Measurements from ENCODE around the gene PDGFC.

- no peak for TF ChIP-seq CTCF (IDR thresholded peaks at IDR 0.05; ENCODE audit: low read length)
- TF ChIP-seq EZH2 (optimal IDR thresholded peaks at IDR 0.05; ENCODE audit: low read depth, low read length): no peak
Observed at GRCh38 chr4:156746111-156746510, 225.5 kb downstream of the PDGFC start.

All from MM.1S (cell line).